Vagina (tissue), 2 donors: ENCODE data around the gene RYR2.

Experiments used
- CTCF ChIP-seq, 3 experiments: fragments of 450-650 bp in 2 of 3; fragments of 200-600 bp in 1 of 3; sonication (generic) in 1 of 3; IDR thresholded peaks; one replicate each; pipeline ENCODE4 v1.5.1; 2017 to 2019; ENCODE audit warnings: antibody characterized with exemption in 3 of 3, mild to moderate bottlenecking in 2 of 3, moderate library complexity in 2 of 3
- POLR2A ChIP-seq, 2 donors: fragments of 450-650 bp; IDR thresholded peaks; one replicate each; pipeline ENCODE4 v1.6.1; 2017; ENCODE audit warnings: antibody characterized with exemption in 2 of 2, mild to moderate bottlenecking in 2 of 2, moderate library complexity in 2 of 2
- POLR2AphosphoS5 ChIP-seq, 2 donors: sonication (generic); formaldehyde crosslinking; IDR thresholded peaks; one replicate each; pipeline ENCODE4 v1.9.0; 2017; ENCODE audit warnings: antibody characterized with exemption in 2 of 2, mild to moderate bottlenecking in 2 of 2, low read depth in 1 of 2; ENCODE audit not compliant: insufficient read depth in 1 of 2

GRCh38 chr1:237300642-237301041 lies 258.7 kb downstream of the RYR2 start:
- TF ChIP-seq CTCF (IDR thresholded peaks at IDR 0.05) (no peak), POLR2AphosphoS5 (IDR thresholded peaks at IDR 0.05; ENCODE audit: insufficient read depth in 1 of 2, low read depth in 1 of 2) (no peak), POLR2A (IDR thresholded peaks at IDR 0.05) (no peak)
